SK-N-SH (cell line): ENCODE data around the gene DES.

Experiments
- CTCF ChIP-seq: fragments of 200-600 bp; sonication (generic); IDR thresholded peaks from 2 replicates; pipeline ENCODE4 v1.6.1; 2017; ENCODE audit warnings: antibody characterized with exemption, mild to moderate bottlenecking, moderate library complexity
- EP300 ChIP-seq, 2 experiments: IDR thresholded peaks; 2 replicates each; pipeline versions ENCODE4 v1.4.0 to v1.6.1; 2012; ENCODE audit warnings: borderline replicate concordance in 1 of 2, low read depth in 1 of 2, low read length in 1 of 2
- FOSL2 ChIP-seq: IDR thresholded peaks from 2 replicates; pipeline ENCODE4 v1.4.0; 2012; ENCODE audit warnings: low read depth, mild to moderate bottlenecking, moderate library complexity, borderline replicate concordance
- GATA2 ChIP-seq: sonication (generic); formaldehyde crosslinking; IDR thresholded peaks from 2 replicates; pipeline ENCODE4 v1.5.0; 2020; ENCODE audit warnings: mild to moderate bottlenecking, missing genetic modification reagents
- JUND ChIP-seq: IDR thresholded peaks from 2 replicates; pipeline ENCODE4 v1.4.0; 2012
- MAX ChIP-seq: IDR thresholded peaks from 2 replicates; pipeline ENCODE4 v1.4.0; 2012; ENCODE audit warnings: low read depth
- NRF1 ChIP-seq: IDR thresholded peaks from 2 replicates; pipeline ENCODE4 v1.6.1; 2012; ENCODE audit warnings: low read depth, mild to moderate bottlenecking, low read length
- POLR2AphosphoS5 ChIP-seq: IDR thresholded peaks from 2 replicates; pipeline ENCODE4 v1.6.1; 2012; ENCODE audit warnings: low read depth, low read length
- RAD21 ChIP-seq: IDR thresholded peaks from 2 replicates; pipeline ENCODE4 v1.6.1; 2012; ENCODE audit warnings: mild to moderate bottlenecking, low read length
- TCF12 ChIP-seq: IDR thresholded peaks from 2 replicates; pipeline ENCODE4 v1.4.0; 2012
- YY1 ChIP-seq: IDR thresholded peaks from 2 replicates; pipeline ENCODE4 v1.4.0; 2012; ENCODE audit warnings: low read depth, mild to moderate bottlenecking
- ZBTB33 ChIP-seq: IDR thresholded peaks from 2 replicates; pipeline ENCODE4 v1.4.0; 2012; ENCODE audit warnings: low read depth, borderline replicate concordance

- no peak for TF ChIP-seq MAX
- TF ChIP-seq TCF12: no peak
- TF ChIP-seq CTCF: no peak
- TF ChIP-seq GATA2: no peak
- TF ChIP-seq POLR2AphosphoS5: no peak
- no peak for TF ChIP-seq JUND
- no peak for TF ChIP-seq YY1
- no peak for TF ChIP-seq ZBTB33
- no peak for TF ChIP-seq FOSL2
- no peak for TF ChIP-seq EP300 (IDR thresholded peaks at IDR 0.05; ENCODE audit: borderline replicate concordance in 1 of 2, low read depth in 1 of 2, low read length in 1 of 2)
- no peak for TF ChIP-seq NRF1
- TF ChIP-seq RAD21: no peak
Measured at GRCh38 chr2:219468410-219469185, 50.4 kb downstream of the DES start.
